HT1080 (cell line): Measurements from ENCODE around the gene OR4M1. TPM values are rescaled to one million over a fixed set of nuclear protein-coding genes. Genes with fewer than 3 reads are reported as not detected.
A peak's percentile ranks its signal among the peaks of the same experiment; 100 is the strongest.
"Not testable (repeated sequence)": the region's sequence is repeated elsewhere in the genome, so short reads cannot be mapped to it uniquely, and the experiment has no call there.

Source experiments
- DNase-seq: peaks from one replicate; pipeline ENCODE4 v3.0.0-alpha.2; 2015; ENCODE audit warnings: low read depth
- polyA plus RNA-seq, 2 experiments: library from polyadenylated mRNA; depleted of rRNA; stranded (reverse); fragments of >200 nt; gene quantifications; 2 replicates each; pipeline ENCODE4 v1.2.3, GENCODE V29; 2015
- total RNA-seq: library from RNA; depleted of rRNA; stranded (reverse); fragments of >200 nt; shearing (Covaris generic); gene quantifications from 2 replicates; pipeline ENCODE4 v1.2.3, GENCODE V29; 2014; rRNA removed

The OR4M1 gene
- total RNA-seq: not detected in 2 replicates
- not detected in 2 replicates for polyA plus RNA-seq (2015; cell fraction: cytosol; rRNA removed)
- polyA plus RNA-seq (2015; cell fraction: nucleus; rRNA removed): not detected in 2 replicates

DNA sequence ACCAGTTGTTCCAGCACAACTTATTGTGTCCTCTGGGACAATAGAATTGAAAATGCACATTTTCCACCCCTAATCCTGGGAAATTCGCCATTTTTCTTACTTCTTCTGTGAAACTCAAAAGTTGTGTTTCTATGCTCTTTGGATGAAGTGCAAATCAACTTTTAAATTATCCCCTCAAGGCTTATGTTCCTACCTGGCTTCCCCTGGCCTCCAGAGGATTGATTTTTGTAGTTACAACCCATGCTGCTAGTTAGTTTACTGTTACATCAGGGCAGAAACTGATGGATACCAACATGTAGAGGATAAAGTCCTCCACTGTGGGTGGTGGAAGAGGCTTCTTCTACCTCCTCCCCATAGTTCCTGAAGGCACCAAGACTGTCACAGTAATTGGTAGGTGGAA lies at the start of gene OR4M1:
TSS of gene OR4M1 (plus strand) at position 301 of the 400 bp plus-strand sequence. CDS start 6,819 bp downstream, outside the sequence.
- not testable (repeated sequence) for DNase-seq

GRCh38 chr14:19729359-19729758 lies 43.9 kb upstream of the OR4M1 start:
- DNase-seq: no peak

- no peak for DNase-seq
Measured at GRCh38 chr14:19729763-19730162, 43.5 kb upstream of the OR4M1 start.

- not testable (repeated sequence) for DNase-seq
Measured at GRCh38 chr14:19733893-19734292, 39.4 kb upstream of the OR4M1 start.

- no peak for DNase-seq
Measured at GRCh38 chr14:19743256-19743655, 30.0 kb upstream of the OR4M1 start, which contains the start of gene OR4Q3. Gene OR4Q3 (plus strand): TSS chr14:19743571.

DNA sequence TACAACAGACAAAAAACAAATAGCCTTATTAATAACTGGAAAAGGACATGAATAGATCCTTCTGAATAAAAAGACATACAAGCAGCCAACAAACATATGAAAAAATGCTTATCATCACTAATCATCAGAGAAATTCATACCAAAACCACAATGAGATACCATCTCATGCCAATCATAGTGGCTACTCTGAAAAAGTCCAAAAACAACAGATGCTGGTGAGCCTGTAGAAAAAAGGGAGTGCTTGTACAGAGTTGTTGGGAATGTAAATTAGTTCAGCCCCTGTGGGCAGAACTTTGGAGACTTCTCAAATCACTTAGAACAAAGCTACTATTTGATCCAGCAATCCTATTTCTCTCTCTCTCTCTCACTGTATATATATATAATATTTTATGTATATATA lies 21.0 kb upstream of the OR4M1 start:
- not testable (repeated sequence) for DNase-seq

DNA sequence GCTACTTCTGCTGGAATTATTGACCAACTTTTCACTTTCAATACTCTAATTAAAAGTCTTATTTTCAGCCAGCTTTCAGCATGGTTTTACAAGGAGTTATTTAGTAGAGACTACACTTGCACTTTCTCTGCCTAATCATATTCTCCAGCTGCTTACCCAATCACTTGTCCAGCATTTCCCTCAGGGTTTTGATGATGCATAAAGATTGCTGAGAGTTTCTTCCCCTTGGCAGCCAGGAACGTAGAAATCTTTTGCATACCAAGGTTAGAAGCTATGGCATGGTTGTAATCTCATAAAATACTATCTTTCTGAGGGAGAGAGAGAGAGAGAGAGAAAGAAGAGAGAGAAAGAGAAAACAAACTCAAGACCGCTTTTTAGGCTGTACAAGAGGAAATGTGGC lies 19.1 kb upstream of the OR4M1 start:
- DNase-seq: no peak

DNA sequence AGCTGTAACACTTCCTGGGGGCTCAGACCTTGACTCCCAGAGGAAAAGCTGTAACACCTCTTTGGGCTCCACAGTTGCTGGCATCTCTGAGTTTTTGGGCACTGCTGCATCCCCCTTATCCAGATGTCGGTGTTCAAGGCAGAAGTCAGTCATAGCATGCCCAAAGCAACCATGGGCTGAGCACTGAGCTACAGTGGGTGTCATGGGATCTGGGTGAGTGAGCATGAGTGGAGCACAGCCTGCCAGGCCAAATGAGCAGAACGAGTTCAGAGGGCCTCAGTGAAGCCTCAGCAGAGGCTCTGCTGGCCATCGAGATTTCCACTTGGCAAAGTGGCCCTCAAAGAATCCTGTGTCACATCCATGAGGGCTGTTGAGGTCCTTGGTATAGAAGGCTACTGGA lies 1.8 kb upstream of the OR4M1 start:
- not testable (repeated sequence) for DNase-seq

DNA sequence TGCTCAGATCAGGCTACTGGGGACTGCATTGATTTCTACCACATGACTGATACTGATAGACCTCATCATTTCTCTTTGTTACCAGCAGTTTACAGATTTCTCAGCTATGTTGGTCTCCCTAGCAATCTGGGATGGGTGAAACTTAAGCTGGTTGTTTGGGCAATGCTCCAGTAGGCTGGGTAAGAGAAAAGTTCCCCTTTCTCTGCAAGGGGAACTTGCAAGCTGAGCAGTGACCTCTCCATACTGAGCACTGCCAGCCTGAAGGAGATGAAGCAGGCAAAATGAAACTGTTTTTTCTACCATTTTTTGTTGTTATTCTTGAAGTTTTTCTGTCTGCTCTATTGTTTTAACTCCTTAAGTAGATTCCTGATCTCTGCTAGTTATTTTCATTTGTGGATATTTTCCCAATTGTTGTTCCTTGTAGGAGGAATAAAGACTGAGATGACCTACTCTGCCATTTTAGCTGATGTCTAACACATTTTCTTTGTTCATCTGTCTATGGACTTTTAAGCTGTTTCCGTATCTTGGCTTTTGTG lies 1.3 kb upstream of the OR4M1 start:
- DNase-seq: no peak

- not testable (repeated sequence) for DNase-seq
Measured at GRCh38 chr14:19772454-19772853, 850 bp upstream of the OR4M1 start.

DNA sequence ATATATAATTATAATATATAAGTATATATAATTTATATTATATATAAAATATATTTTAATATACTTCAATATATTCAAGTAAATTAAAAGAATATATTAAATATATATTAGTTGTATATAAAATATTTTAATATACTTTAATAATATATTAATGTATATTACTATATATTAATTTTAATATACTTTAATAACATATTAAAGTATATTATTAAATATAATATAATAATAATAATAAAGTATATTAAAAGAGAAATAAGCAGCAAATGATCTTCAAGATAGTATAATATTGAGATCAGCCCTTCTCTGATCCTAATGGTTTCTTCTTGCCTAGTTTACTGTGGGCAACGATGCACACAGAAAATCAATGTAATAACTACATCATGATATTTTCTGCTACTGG lies 2.3 kb downstream of the OR4M1 start:
- DNase-seq: no peak

DNA sequence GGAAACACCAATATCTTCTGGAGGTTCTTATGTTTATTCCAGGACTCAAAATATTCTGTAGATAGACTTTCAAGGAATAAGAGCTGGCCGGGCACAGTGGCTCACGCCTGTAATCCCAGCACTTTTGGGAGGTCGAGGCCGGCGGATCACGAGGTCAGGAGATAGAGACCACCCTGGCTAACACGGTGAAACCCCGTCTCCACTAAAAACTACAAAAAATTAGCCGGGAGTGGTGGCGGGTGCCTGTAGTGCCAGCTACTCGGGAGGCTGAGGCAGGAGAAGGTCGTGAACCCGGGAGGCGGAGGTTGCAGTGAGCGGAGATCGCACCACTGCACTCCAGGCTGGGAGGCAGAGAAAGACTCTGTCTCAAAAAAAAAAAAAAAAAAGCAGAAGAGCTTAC lies 12.5 kb downstream of the OR4M1 start:
- DNase-seq: not testable (repeated sequence)

DNA sequence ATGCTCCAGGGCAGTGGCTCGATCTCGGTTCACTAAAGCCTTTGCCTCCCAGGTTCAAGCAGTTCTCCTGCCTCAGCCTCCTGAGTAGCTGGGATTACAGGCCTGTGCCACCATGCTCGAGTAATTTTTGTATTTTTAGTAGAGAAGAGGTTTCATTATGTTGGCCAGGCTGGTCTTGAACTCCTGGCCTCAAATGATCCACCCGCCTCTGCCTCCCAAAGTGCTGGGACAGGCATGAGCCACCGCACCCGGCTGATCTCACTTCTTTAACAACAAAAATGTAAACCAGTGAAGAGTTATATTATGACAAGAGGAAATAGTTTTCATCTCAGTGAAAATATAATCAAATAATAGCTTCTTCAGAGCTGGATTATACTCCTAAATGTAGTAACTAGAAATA lies 14.0 kb downstream of the OR4M1 start:
- DNase-seq: not testable (repeated sequence)

DNA sequence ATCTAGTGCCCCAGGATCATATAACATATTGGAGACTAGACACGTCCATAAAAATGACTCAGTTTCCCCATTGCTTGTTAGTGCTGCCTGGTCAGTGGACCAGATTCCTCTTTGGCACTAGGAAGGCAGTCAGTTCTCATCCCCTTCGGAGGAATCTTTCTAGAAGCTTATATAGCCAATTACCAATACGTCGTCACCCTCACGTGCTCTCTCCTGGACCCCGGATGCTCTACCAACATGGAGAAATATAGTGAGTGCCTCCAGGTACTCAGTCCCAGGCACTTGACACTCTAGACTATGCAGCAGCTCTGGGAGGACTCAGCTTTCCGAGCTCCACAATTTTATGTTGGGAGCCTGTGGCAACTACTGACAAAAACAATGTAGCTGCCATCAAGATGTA lies 14.8 kb downstream of the OR4M1 start:
- DNase-seq: not testable (repeated sequence)

GRCh38 chr14:19796520-19797108 lies 23.3 kb downstream of the OR4M1 start:
- peak; percentile 44 for DNase-seq

DNA sequence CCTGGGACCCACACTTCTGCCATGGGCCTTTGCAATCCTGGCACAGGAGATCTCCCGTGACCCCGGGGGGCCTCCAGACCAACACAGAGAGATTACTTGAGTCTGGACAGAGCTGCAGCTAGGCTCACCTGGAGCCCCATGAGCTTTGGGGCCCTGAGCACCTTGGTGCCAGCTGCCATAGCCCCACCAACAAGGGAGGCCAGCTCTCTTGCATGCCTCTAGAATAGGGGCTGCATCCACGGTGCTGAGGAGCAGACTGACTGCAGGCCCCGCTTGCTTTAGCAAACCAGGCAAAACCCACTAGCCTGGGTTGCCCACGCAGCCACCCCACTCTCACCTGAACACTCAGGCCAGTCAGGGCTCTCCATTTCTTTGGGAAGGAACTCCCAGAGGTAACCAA lies 26.6 kb downstream of the OR4M1 start:
- DNase-seq: no peak

DNA sequence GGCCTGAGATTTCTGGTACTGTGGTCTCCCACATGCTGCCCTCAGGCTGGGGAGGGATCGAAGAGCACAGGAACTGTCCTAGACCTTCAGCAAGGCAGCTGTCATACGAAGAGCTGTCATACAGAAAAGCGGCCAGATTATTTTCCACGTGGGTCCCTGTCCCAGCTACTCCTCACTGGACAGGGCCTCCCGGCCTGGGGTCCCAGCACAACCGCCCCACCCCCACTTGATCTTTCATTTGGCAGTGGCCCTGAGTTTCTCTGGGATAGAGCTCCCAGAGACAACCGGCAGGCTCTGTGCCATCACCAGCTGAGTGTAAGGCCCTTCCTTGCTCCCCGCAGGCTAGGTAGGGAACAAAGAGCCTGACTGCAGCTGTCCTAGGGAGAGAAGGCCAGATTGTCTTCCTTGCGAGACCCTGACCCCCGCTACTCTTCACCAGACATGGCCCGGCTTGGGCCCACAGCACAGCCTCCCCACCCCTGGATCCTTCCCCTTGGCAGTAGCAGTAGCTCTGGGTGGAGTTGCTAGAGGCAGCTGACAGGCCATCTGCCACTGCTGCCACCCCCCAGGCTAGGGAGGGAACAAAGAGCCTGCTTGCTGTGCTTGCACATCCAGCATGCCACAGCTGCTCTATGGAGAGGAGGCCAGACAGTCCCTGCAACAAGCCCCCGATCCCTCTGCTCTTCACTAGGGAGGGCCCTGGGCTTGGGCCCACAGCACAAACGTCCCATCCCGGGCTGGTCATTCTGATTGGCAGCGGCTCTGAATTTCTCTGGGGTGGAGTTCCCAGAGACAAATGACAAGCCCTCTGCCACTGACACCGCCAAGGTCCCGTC lies 27.2 kb downstream of the OR4M1 start:
- no peak for DNase-seq

DNA sequence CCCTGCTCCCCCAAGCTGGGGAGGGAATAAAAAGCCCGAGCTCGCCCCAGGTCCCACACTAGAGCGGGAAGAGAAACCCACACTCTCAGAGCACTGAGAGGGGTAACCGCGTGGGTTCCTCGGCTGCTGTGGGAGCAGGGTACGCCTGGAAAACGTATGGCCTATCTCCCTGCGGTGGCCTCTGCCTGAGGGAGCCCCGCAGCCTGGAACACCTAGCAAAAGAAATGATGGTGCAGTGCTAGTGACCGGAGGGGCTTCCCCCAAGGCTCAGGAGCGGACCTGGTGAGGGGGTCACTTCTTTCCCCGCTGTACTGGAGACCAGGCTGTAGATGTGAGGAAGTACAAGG lies 27.8 kb downstream of the OR4M1 start:
- no peak for DNase-seq

- not testable (repeated sequence) for DNase-seq
Measured at GRCh38 chr14:19803470-19803869, 30.2 kb downstream of the OR4M1 start, which contains the start of gene OR4N2. Gene OR4N2 (plus strand): TSS chr14:19803770. CDS start chr14:19827449, 23,679 bp downstream.

DNA sequence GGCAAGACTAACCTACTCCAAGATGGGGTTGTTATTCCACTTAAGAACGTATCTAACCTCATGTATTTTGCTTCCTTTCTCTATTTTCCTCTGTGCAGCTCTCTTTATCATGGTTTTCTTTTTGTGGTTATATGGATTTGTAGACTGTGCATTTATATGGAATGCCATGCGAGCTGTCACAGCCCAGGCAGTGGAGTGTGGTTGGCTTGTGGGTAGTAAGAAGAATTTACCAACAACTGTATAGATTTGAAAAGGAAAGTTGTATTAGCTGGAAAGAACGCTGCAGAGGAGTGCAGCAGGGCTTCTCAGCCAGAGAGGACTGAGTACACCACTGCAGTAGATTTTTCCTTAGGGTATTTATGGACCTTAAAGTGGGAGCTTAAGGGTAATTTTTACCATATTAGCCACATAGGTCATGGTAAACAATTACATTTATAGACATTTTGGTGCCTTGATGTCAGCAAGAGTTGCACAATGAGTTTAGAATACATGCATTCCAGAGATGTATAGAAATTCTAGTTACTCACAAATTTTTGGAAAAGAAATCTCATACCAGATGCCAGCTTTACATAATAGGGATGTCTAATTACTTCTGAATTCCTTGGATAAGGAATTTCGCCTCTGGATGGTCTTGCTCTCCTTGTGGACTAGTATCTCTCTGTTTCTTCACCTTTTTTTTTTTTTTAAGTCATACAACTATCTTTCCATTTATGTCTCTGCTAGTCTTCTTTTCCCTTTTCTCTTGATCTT lies 40.0 kb downstream of the OR4M1 start:
- peak; percentile 6 for DNase-seq

- DNase-seq: not testable (repeated sequence)
Measured at GRCh38 chr14:19819879-19820278, 46.6 kb downstream of the OR4M1 start.
